IMR-90 (cell line): ENCODE results near the gene ZNF581. TPM values are rescaled to one million over a fixed set of nuclear protein-coding genes. Genes with fewer than 3 reads are reported as not detected.

ENCODE experiments used
- ATAC-seq: fragments of 200-7000 bp; cut with Tn5 transposase; 2 replicates; pipeline ENCODE4 v1.9.1; 2020; ENCODE audit warnings: low read depth, mild to moderate bottlenecking, moderate library complexity
- BruUV-seq: library from RNA; stranded (reverse); fragments of 400-500 nt; replicated peaks from 2 replicates; lab custom pipeline; 2021; lab: Mats Ljungman, UMichigan
- CTCF ChIA-PET: fragments of 300-600 bp; formaldehyde crosslinking; extraction: SDS; loops from one replicate; lab custom pipeline; 2021; ENCODE audit warnings: antibody characterized with exemption; lab: Yijun Ruan, JAX
- POLR2A ChIA-PET: fragments of 300-600 bp; sonication (Branson Sonifier 250); formaldehyde crosslinking; loops from one replicate; lab custom pipeline; 2022; ENCODE audit warnings: antibody characterized with exemption; ENCODE audit not compliant: unreplicated experiment; lab: Charles Lee
- DNase-seq: peaks from one replicate; pipeline ENCODE4 v3.0.0; 2013
- H2AFZ ChIP-seq: replicated peaks from 2 replicates; pipeline ENCODE3; 2013; ENCODE audit warnings: low read length, mild to moderate bottlenecking; ENCODE audit not compliant: poor library complexity
- H2AK5ac ChIP-seq: 2 replicates; pipeline ENCODE4 v1.6.1; 2013; ENCODE audit warnings: low read depth, low read length, inconsistent platforms
- H2AK9ac ChIP-seq: replicated peaks from 2 replicates; pipeline ENCODE3; 2013; ENCODE audit warnings: mild to moderate bottlenecking, low read depth, low read length, moderate library complexity; ENCODE audit not compliant: poor library complexity
- H2BK120ac ChIP-seq: 2 replicates; pipeline ENCODE4 v1.6.1; 2013; ENCODE audit warnings: low read depth, low read length, inconsistent platforms
- H2BK15ac ChIP-seq: 3 replicates; pipeline ENCODE4 v1.6.1; 2013; ENCODE audit warnings: low read depth, low read length, inconsistent platforms
- H2BK20ac ChIP-seq: 2 replicates; pipeline ENCODE4 v1.6.1; 2013; ENCODE audit warnings: low read depth, mild to moderate bottlenecking, inconsistent platforms, low read length, moderate library complexity
- H2BK5ac ChIP-seq: 2 replicates; pipeline ENCODE4 v1.6.1; 2013; ENCODE audit warnings: mild to moderate bottlenecking, low read depth, low read length, inconsistent platforms; ENCODE audit not compliant: poor library complexity, severe bottlenecking
- H3K14ac ChIP-seq: replicated peaks from 2 replicates; pipeline ENCODE4 v1.6.1; 2013; ENCODE audit warnings: low read depth, low read length, inconsistent platforms
- H3K18ac ChIP-seq: 2 replicates; pipeline ENCODE4 v1.6.1; 2013; ENCODE audit warnings: low read depth, low read length, control low read depth
- H3K23ac ChIP-seq: 2 replicates; pipeline ENCODE4 v1.6.1; 2013; ENCODE audit warnings: low read depth, low read length, inconsistent platforms
- H3K27ac ChIP-seq: 2 replicates; pipeline ENCODE4 v1.5.1; 2013; ENCODE audit warnings: mild to moderate bottlenecking, control low read depth, low read length; ENCODE audit not compliant: insufficient read depth
- H3K27me3 ChIP-seq: 2 replicates; pipeline ENCODE4 v1.6.1; 2013; ENCODE audit warnings: low read length; ENCODE audit not compliant: control insufficient read depth, insufficient read depth
- H3K36me3 ChIP-seq: 2 replicates; pipeline ENCODE4 v1.6.1; 2013; ENCODE audit warnings: low read length, mixed read lengths; ENCODE audit not compliant: control insufficient read depth, insufficient read depth
- H3K4ac ChIP-seq: 2 replicates; pipeline ENCODE4 v1.6.1; 2013; ENCODE audit warnings: low read depth, low read length, inconsistent platforms
- H3K4me1 ChIP-seq: 2 replicates; pipeline ENCODE4 v1.6.1; 2013; ENCODE audit warnings: low read length, mixed read lengths; ENCODE audit not compliant: control insufficient read depth, insufficient read depth
- H3K4me2 ChIP-seq: 2 replicates; pipeline ENCODE4 v1.6.1; 2013; ENCODE audit warnings: low read depth, mild to moderate bottlenecking, control low read depth, low read length, moderate library complexity
- H3K4me3 ChIP-seq: 2 replicates; pipeline ENCODE4 v1.5.1; 2013; ENCODE audit warnings: low read depth, mild to moderate bottlenecking, control low read depth, low read length, moderate library complexity; ENCODE audit not compliant: insufficient read depth
- H3K56ac ChIP-seq: 2 replicates; pipeline ENCODE4 v1.6.1; 2013; ENCODE audit warnings: low read length, inconsistent platforms; ENCODE audit not compliant: insufficient read depth; ENCODE audit errors: extremely low read depth
- H3K79me1 ChIP-seq, 2 experiments: 2 replicates each; pipeline ENCODE4 v1.6.1; 2013; ENCODE audit warnings: low read length in 2 of 2, inconsistent platforms in 1 of 2, low read depth in 1 of 2
- H3K9ac ChIP-seq: 2 replicates; pipeline ENCODE4 v1.6.1; 2013; ENCODE audit warnings: low read depth, low read length, control low read depth
- H3K9me1 ChIP-seq: 2 replicates; pipeline ENCODE4 v1.6.1; 2013; ENCODE audit warnings: low read length, inconsistent platforms; ENCODE audit not compliant: insufficient read depth
- H3K9me3 ChIP-seq: 2 replicates; pipeline ENCODE4 v1.6.1; 2013; ENCODE audit warnings: low read length; ENCODE audit not compliant: control insufficient read depth, insufficient read depth
- H4K20me1 ChIP-seq: 2 replicates; pipeline ENCODE4 v1.6.1; 2013; ENCODE audit warnings: low read length, inconsistent platforms; ENCODE audit not compliant: insufficient read depth
- H4K5ac ChIP-seq: 2 replicates; pipeline ENCODE4 v1.6.1; 2013; ENCODE audit warnings: mild to moderate bottlenecking, low read depth, low read length, control low read depth
- H4K8ac ChIP-seq, 2 experiments: 2 replicates each; pipeline ENCODE4 v1.6.1; 2013; ENCODE audit warnings: low read depth in 2 of 2, low read length in 2 of 2, control low read depth in 1 of 2, inconsistent platforms in 1 of 2
- H4K91ac ChIP-seq: 2 replicates; pipeline ENCODE4 v1.6.1; 2013; ENCODE audit warnings: low read depth, low read length, inconsistent platforms; ENCODE audit not compliant: insufficient read depth
- FOS ChIP-seq: fragments of 150-350 bp; IDR thresholded peaks from 2 replicates; pipeline ENCODE4 v1.6.1; 2016; ENCODE audit warnings: low read depth, low read length
- MAFK ChIP-seq: IDR thresholded peaks from 2 replicates; pipeline ENCODE4 v1.6.1; 2012; ENCODE audit warnings: low read depth, low read length, improper control_type of control experiment
- MAZ ChIP-seq: IDR thresholded peaks from 2 replicates; pipeline ENCODE4 v1.6.1; 2012; ENCODE audit warnings: low read depth, mild to moderate bottlenecking, low read length, improper control_type of control experiment, moderate library complexity, borderline replicate concordance
- WGBS, 2 experiments: methylation state at CpG; one replicate each; pipeline versions ENCODE4 v1.1.5 to v1.1.7; 2013; ENCODE audit warnings: missing lambda C conversion rate in 2 of 2; ENCODE audit not compliant: insufficient read length in 1 of 2; ENCODE audit errors: extremely low coverage in 2 of 2; 5-methylcytosine and 5-hydroxymethylcytosine counted together
- dilution Hi-C: fragments of 300-500 bp; cut with HindIII; formaldehyde crosslinking; loops from one replicate; pipeline ENCODE4 v1.14.3; 2018; ENCODE audit warnings: low sequenced_read_pairs; ENCODE audit not compliant: unreplicated experiment
- in situ Hi-C: fragments of 300-500 bp; cut with MboI; formaldehyde crosslinking; loops from 3 replicates; pipeline ENCODE4 v1.14.3; 2019; ENCODE audit warnings: low sequenced_read_pairs, inconsistent platforms, mixed read lengths
- intact Hi-C: fragments of 100-400 bp; cut with micrococcal nuclease; formaldehyde crosslinking; loops from 2 replicates; pipeline ENCODE4 v1.10.0; 2022
- polyA plus RNA-seq, 3 experiments: library from polyadenylated mRNA; depleted of rRNA; stranded (reverse); fragments of >200 nt; gene quantifications; 2 replicates each; pipeline ENCODE4 v1.2.3, GENCODE V29; 2012; ENCODE audit warnings: low replicate concordance in 1 of 3
- total RNA-seq: library from RNA; depleted of rRNA; stranded (reverse); fragments of >200 nt; gene quantifications from 2 replicates; pipeline ENCODE4 v1.2.3, GENCODE V29; 2012

ZNF581 gene
- total and polyA plus RNA-seq, 2 of the 4 experiments (the other 2 are of a cell fraction): 9.7 to 21.9 TPM

DNA sequence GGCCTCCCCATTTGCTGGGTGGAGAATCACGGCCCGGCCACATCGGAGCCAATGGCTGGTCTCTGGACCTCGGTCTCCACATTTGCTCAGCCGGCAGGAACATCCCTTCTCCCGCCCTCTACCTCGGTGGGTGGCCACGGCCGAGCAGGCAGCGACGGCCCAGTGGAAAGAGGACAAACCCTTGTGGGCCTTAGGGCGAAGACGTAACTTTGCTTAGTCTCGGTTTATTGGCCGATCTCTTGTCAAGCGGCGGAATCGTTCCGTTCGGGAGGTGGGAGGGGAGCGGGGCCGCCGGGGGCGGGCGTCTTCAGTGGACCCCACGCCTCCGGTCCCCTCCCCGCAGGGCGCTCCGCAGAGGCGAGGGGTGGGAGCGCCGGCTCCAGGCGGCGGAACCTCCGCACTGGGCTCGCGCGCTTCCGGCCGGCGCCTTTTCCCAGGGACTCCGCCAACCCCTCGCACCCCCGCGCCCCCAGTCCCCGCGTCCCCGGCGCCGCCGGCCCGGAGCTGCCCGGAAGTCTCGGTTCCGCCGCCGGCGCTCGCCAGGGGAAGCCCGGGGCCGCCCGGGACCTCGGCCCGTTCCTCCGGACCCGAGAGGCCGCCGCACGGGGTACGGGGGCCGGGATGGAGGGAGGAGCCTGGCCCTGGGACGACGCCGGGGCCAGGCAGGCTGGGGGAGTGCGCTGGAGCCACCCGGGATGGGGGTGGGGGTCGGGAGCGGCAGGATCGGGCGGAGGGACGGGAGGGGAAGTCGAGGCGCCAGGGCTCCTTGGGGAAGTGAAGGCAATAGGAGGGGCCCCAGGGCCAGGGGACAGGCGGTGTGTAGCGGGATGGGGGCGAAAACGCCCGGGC lies 2.6 kb upstream of the ZNF581 start, which contains the start of gene ZNF580:
Gene ZNF580, plus strand, starts transcription at position 426 of the 849 bp plus-strand sequence. CDS start 1,507 bp downstream, outside the sequence.
- peak within 1 kb of the TSS; percentile 76 for H3K27ac ChIP-seq
- H3K79me1 ChIP-seq: peaks cover 31 to 85% of the 10 kb centered on the region in 2 experiments
- peak within 1 kb of the TSS; percentile 88 for H4K5ac ChIP-seq
- peak within 1 kb of the TSS; percentile 99 for H2AK9ac ChIP-seq
- H2BK20ac ChIP-seq: no peak within 1 kb of the TSS; the same call in 1 of the 2 replicates
- H3K4me3 ChIP-seq: peak within 1 kb of the TSS; percentile 74
- peak within 1 kb of the TSS; percentile 90 for H2AFZ ChIP-seq
- H3K9me3 ChIP-seq: no peaks in the 10 kb centered on the region
- 0 out of 2 replicates have a peak, but pooled peaks cover 9% of the 10 kb centered on the region for H4K20me1 ChIP-seq
- 1% methylated on average over 43 of the region's 89 CpGs; no CpG with 5 or more reads in 1 of the 2 experiments for WGBS, 2 experiments
- BruUV-seq: no TSS peak
- H3K4ac ChIP-seq: peak within 1 kb of the TSS; percentile 97
- no peaks in the 10 kb centered on the region for H3K27me3 ChIP-seq
- peak within 1 kb of the TSS; percentile 81 for H3K9ac ChIP-seq
- DNase-seq: peak; percentile 78
- in situ Hi-C loops: loop anchor here (25.0 kb wide), 2 partner anchors 354 to 528 kb away; partner anchors contain the start of genes BRSK1, HSPBP1 and PPP1R12C
- H3K56ac ChIP-seq: peak within 1 kb of the TSS; percentile 98
- peak; percentile 68 for ATAC-seq
- peak within 1 kb of the TSS; percentile 73 for H3K18ac ChIP-seq
- peaks cover 19% of the 10 kb centered on the region for H3K4me1 ChIP-seq
- dilution Hi-C loops: no loop called here
- no peak for TF ChIP-seq MAFK
- no peak for TF ChIP-seq FOS
- peak; percentile 79; the same call in 1 of the 2 replicates for TF ChIP-seq MAZ
- intact Hi-C loops: no loop called here
- peak within 1 kb of the TSS; percentile 85 to 89 for H4K8ac ChIP-seq
- peak within 1 kb of the TSS; percentile 93 for H3K4me2 ChIP-seq
- peak within 1 kb of the TSS; percentile 99 for H3K23ac ChIP-seq
- H2BK120ac ChIP-seq: peak within 1 kb of the TSS; percentile 28; the same call in 1 of the 2 replicates
- H4K91ac ChIP-seq: peak within 1 kb of the TSS; percentile 90
- H3K14ac ChIP-seq: peak within 1 kb of the TSS; percentile 98
- H3K36me3 ChIP-seq: peaks cover 14% of the 10 kb centered on the region; the same call in 1 of the 2 replicates
- peak within 1 kb of the TSS; percentile 69 for H2BK5ac ChIP-seq
- H2AK5ac ChIP-seq: peak within 1 kb of the TSS; percentile 72
- ChIA-PET CTCF (no interaction called here), POLR2A (interaction anchor here (0.6 to 0.7 kb wide), 3 partner anchors 9 to 156 kb away, joined by 6 to 21 read pairs (median 6); no protein-coding TSS in a partner anchor)
- no peak within 1 kb of the TSS for H2BK15ac ChIP-seq
- peaks cover 13% of the 10 kb centered on the region for H3K9me1 ChIP-seq
